ENCODE measurements around the gene RGS3.
A peak's percentile ranks its signal among the peaks of the same experiment; 100 is the strongest.

RGS3 gene

GRCh38 chr9:113492343-113493202 lies 29.0 kb downstream of the RGS3 start:
- DNase-seq: no peak

DNA sequence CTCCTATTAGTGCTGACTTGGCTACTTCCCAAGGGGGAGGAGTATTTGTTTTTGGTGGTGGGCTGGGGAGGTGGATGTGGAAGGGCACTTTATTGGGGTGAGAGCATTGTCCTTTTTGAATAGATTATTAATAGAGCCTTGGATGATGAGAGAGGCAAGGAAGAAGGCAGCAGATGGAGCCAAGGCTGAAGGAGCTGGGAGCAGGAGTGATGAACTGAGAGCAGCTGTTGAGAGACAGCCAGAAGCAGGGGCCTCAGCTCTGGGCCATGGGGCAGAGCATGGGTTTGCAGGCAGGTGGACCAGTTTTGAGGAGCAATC lies 29.6 kb downstream of the RGS3 start:
- no peak for DNase-seq

DNA sequence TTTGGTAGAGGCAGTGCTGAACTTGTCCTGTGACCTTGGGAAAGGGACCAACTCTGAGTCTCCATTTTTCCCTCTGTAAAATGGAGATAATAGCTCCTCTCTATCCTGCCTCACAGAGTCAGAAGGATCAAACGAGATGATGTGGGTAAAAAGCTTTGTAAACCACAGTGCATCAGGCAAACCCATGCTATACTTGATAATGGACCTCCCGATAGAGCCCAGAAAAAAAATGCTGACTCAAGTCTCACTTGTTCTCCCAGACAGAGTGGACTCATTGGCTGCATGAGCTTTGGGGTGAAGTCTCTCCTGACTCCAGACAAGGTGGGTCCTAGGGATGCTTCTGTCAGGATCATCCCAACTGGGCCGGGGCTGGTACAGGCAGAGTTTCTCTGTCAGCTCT lies 32.0 kb downstream of the RGS3 start:
- no peak for DNase-seq

GRCh38 chr9:113497051-113497450 lies 33.5 kb downstream of the RGS3 start:
- DNase-seq: no peak

- no peak for DNase-seq
Measured at GRCh38 chr9:113499153-113499875, 35.8 kb downstream of the RGS3 start.

DNA sequence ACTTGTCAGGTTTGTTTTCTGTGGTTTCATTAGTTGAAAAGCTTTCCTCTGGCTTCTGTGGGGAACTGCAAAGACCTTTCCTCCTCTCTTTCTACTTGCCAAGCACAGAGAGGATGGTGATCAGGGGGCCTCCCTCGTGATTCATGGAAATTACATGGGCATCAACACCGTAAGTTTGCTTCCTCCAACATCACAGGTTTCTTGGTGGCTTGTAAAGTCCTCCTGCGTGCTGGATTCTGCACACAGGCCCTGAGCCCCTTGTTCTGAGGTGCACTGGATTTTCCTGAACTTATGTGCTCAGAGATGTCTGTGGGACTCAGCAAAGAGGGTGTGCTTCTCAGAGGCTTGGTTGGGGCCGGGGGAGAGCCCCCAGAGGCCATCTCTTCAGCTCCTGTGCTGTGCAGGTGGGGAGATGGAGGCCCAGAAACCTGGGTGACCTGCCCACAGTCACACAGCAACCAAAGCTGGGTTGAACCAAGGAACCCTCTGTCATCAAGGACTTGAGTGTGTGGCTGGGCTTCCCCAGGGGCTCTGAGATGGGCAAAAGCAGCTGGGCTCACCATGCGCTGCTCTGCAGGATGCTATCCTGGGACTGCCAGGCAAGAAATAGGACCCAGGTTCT lies 36.5 kb downstream of the RGS3 start:
- no peak for DNase-seq

DNA sequence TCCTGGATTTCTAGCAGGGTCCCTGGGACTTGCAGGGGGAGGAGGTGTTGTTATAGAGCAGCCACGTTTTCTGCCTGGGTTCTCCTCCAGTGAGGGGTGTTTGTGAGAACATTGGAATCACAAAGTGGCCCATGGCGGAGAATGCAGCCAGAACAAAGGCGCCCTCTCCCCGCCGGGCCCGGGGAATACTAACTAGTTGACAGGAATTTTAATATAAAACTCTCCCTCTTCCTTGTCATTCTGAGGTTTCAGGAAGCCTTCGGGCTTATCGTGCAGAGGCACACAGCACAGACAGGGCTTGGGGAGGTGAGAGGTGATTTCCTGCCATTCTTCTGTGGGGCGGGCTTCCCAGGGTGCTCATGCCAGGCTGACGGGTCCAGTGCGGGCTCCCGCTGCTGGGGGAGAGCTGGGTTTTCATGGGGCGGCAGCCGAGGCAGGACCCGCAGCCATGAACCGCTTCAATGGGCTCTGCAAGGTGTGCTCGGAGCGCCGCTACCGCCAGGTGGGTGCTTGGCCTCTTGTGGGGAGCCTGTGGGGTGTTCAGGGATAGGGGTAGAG lies 37.7 kb downstream of the RGS3 start:
- DNase-seq: no peak

DNA sequence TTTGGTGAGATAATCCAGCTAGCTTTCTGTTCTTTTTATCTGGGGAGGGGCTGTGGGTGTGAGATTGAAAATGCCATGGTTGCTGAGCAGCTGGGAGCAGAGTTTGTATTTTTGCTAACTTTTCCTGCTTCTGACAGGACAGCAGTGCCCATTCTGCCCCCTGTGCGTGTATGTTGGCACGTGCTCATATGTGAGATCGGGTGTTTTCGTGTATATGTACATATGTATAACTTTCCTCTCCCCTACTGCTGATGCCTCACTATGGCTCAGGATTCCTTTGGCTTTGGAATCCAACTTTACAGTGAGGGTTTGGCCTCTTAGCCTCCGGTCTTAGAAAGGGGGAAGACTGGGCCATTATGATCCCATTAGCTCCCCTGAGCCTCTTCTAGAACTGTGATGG lies 38.3 kb downstream of the RGS3 start:
- DNase-seq: no peak

DNA sequence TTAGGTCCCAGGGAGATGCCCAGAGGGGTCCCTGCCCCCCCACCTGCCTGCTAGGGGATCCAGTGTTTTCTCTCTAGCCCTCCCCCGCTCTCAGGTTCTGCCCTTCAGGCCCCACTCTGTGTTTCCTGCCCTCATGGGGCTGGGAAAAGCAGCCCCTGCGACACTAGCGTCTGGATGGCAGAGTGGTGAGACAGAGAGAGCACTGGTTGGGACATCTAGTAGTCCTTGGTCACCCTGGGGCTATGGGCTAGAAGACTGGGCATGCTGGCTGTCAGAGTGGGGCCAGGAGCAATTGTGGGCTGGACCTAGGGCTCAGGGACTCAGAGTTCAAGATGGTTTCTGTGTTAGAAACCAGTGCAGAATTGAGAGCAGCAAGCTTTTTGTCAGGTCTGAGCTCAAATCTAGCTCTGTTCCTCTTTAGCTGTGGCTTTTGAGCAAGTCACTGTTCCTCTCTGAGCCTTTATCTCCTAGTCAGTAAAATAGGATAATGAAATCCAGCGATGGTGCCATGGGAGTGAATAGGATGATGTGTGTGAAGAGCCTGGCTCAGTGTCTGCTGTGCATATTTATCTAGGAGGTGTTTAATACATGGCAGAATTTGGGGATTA lies 39.0 kb downstream of the RGS3 start:
- no peak for DNase-seq

GRCh38 chr9:113503131-113503541 lies 39.6 kb downstream of the RGS3 start:
- no peak for DNase-seq

GRCh38 chr9:113503613-113504211 lies 40.2 kb downstream of the RGS3 start:
- DNase-seq: no peak

DNA sequence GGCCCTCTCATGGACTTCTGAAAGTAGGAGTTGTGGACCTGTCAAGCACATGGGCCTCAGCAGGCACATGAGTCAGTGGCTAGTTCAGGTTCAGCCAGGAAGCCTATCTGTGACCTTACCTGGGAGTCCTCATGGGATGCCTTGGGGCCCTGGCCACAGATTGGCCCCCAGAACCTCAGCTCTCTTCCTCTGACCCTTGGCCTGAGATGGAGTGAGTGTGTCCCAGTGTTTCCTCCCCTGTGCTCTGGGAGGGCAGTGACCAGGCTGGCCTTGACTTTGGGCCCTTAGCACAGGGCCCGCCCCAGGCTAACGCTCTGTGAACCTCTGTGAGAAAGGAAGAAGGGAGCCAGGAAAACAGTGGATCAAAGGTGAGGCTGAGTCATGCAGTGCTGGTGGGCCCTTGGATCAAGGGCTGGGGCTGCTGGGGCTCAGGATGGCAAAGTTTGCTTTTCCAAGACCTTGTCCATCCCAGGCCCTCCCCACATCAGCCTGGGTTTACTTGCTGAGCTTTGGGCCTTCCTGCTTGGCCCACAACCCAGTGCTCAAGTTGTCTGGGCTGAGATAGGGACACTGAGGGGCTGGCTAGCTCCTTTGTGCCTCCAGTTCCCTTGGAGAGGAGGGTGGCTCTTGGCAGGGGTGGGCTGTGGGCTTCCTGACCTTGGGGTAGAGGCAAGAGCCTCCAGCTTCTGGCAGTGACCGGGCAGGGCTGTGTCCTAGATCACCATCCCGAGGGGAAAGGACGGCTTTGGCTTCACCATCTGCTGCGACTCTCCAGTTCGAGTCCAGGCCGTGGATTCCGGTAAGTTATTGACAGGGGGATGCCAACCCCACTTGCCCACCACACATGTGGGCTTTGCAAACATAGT lies 41.4 kb downstream of the RGS3 start:
- no peak for DNase-seq

GRCh38 chr9:113506090-113506589 lies 42.6 kb downstream of the RGS3 start:
- DNase-seq: no peak

- no peak for DNase-seq
Measured at GRCh38 chr9:113507256-113507655, 43.7 kb downstream of the RGS3 start.

DNA sequence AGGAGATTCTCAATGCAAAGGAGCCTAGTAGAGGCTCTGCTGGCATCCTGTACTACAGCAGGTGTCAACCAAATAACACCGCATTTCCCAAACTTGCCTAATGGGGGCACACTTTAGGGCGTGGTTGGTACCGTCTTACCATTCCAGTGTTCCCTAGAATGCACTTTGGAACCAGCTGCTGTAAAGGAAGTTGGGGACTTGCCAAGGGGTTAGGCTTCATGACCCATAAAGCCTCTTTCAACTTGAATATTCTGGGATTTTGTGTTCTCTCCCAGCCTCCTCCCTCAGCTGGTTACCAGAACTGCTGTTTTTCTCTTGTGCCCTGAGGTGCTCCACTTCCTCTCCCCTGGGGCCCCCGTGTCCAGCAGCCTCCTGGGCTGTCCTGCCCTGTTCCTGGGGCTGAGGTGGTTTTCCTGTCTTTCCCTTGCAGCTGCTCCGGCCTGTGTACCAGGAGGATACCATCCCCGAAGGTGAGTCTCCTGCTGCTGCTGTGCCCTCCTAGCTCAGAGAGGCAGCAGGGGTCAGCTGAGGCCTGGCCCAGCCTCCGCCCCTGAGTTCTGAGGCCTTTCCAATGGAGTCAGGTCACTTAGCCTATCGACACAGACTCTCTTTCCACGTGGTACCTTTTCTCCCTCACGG lies 44.7 kb downstream of the RGS3 start:
- no peak for DNase-seq

GRCh38 chr9:113509463-113509862 lies 45.9 kb downstream of the RGS3 start:
- DNase-seq: no peak

DNA sequence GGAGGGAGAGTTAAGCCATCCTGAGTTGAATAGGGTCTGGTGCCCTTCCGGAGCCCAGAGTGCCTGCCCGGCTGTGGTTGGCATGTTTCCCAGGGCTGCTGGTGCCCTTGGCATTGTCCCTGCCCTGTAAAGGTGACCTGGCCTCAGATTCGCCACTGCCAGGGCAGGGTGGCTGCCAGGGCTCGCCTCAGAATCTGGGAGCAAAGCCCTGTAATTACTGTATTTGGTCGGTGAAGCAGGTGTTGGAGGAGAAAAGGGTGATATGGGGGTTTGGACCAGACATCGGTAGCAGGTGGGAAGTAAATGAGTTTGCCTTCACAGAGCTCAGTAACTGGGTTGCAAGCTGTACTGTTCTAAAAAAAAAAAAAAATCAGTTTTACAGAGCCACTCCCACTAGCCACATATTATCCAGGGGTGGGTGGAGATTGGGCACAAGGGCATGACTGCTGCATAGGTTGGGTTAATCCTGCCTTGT lies 47.6 kb downstream of the RGS3 start:
- DNase-seq: no peak

DNA sequence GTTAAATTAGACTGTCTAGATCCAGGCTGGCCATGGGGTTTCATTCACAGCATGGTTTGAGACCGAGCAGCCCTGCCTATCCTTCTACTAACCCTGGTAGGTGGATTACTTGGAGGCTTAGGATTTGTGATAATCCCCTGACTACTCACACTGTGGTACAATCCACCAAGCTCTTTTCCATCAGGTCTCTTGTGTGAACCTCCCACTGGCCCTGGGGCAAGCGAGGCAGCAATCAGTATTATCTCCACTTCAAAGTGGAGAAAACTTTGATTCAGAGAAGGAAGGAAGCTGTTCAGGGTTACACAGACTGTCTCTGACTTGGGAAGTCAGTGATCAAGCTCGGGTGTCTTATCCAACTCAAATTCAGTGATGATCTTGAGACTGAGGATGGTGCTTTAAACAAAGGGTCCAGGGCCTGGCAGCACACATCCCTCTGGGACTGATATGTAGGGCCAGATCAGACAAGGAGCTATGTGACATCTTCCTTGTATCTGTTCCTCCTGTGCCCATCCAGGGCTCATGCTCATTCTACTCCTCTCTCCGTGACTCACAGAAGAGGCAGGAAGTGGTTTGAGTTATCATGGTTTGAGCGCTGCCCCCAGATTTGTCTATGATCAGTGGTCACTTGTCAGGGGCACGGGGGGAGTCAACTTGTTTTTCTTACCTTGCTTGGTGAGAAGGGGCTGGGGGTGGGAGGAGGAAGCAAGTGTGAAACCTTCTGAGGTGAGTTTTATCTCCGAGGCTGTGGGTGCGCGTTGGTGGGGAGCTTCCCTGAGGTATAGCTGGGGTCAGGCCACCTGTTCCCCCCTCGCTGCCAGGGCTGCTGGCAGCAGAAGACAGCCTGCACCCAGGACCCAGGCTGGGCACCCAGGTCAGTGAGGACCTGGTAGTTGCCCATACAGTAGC lies 48.6 kb downstream of the RGS3 start:
- peak; percentile 38 to 78 (median 46) for DNase-seq

- no peak for DNase-seq
Measured at GRCh38 chr9:113513111-113513510, 49.6 kb downstream of the RGS3 start.

- DNase-seq: no peak
Measured at GRCh38 chr9:113513536-113513935, 50.0 kb downstream of the RGS3 start.

Data from T-helper 1 cell (primary cell).